GM19467 (cell line): Measurements from ENCODE around the gene ROBO3.
A peak's percentile ranks its signal among the peaks of the same experiment; 100 is the strongest.

Experiments
- ATAC-seq: cut with Tn5 transposase; IDR thresholded peaks from one replicate; pipeline ENCODE4 v1.9.1; 2021; ENCODE audit warnings: mild to moderate bottlenecking, moderate library complexity; ENCODE audit not compliant: unreplicated experiment

The ROBO3 gene

DNA sequence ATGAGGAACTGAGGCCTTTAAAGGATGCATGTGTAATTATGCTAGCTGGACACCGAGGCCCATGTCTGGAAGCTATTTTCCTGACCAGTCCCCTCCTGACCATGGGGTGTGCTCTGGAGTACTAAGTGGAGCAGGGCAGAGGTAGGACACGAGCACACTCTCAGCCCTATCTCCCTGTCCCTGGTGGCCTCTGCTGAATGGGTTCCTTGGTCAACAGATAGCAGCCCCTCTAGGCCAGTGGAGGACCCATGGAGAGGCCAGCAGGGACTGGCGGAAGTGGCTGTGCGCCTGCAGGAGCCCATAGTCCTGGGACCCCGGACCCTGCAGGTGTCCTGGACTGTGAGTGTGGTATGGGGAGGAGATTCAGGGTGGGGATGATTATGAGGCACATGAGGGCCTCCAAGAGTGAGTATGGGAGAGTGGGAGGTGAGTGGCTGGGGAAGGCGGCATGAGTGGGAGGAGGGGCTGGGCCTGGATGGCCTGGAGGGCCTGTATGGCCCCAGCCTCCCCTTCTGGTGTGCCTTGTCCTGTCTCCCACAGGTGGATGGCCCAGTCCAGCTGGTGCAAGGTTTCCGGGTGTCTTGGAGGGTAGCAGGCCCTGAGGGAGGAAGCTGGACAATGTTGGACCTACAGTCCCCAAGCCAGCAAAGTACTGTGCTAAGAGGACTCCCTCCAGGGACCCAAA, 9.5 kb downstream of the ROBO3 start:
- ATAC-seq, result no peak

DNA sequence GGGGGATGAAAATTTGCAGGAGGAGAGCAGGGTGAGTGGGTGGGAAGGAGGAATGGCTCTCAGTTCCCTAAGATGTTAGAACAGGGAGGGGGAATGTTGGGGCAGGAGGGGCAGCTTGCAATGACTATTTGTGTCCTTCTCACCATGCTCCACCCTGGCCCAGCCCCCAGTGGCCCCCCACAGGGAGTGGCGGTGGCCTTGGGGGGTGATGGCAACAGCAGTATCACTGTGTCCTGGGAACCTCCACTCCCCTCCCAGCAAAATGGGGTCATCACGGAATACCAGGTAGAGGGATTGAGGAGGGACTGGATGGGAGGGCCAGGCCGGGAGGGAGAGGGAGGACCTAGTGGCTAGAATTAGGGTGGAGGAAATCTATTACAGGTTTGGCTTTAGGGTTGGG, 10.2 kb downstream of the ROBO3 start:
- no peak for ATAC-seq

DNA sequence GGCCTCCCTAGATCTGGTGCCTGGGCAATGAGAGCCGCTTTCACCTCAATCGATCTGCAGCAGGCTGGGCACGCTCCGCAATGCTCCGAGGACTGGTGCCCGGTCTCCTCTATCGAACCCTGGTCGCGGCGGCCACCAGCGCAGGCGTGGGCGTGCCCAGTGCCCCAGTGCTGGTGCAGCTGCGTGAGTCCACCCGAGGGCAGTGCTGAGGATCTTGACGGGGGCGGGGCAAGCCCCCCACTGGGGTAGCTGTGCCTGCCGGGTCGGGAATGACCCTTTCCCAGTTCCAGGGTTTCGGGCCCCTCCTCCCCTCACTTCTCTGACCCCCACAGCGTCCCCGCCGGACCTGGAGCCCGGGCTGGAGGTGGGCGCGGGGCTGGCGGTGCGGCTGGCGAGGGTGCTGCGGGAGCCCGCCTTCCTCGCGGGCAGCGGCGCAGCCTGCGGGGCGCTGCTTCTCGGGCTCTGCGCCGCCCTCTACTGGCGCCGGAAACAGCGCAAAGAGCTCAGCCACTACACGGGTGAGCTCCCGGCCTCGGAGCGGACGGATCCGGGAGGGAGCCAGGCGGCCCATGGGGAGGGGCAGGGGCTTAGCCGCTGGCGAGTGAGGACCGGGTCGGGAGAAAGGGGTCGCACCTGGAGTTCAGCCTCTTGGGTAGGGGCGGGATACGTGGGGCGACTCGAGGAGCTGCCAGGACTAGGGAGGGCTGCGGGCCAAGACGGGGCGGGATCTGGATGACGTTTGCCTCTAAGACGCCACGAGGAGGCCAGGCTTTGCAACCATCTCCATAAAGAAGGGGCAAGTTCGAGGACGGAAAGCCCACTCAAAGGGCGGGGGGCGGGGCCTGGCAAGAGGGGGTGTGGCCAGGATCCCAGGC, 10.9 kb downstream of the ROBO3 start:
- peak; percentile 94 for ATAC-seq

DNA sequence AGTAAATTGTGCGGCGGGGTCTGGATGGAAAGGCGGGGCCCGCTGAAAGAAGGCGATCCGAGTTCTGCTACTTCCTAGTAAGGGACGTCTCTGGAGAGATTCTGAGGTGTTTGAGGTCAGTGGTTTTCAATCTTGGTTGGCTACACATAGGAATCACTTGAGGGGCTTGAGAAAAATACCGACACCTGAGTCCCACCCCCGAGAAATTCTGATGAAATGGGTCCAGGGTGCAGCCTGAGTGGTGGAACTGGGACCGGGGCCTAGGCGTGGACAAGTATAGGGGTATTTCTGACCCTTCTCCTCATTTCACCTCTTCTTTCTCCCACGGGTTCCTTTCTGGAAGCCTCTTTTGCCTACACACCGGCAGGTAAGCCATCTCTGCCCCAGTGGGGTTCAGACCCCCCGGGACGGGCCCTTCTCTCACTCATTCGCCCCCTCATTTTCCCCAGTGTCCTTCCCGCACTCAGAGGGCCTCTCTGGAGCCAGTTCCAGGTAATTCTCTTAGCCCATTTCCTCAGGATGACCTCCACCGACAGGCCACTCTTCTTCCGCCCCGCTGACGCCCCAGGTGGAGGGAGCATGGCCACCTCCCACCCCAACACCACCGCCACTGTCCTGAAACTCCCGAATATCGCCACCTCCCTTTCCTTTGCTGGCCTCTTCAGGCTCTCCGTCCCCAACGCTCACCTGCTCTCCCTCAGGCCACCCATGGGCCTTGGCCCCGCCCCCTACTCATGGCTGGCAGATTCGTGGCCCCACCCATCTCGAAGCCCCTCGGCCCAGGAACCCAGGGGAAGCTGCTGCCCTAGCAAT, 11.8 kb downstream of the ROBO3 start:
- ATAC-seq, result no peak

DNA sequence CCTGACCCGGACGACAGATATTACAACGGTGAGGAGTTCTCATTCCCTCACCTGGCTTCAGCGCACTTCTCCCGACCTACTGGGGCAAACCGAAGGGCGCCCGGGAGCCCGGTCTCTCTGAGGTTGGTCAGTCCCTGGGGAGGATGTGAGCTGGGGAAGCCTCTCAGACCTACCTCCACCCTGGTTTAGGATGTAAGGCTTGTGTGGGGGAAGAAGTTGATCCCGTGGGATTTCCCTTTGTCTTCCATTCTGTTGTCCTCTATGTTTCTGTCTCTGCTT, 12.3 kb downstream of the ROBO3 start:
- ATAC-seq, result no peak

DNA sequence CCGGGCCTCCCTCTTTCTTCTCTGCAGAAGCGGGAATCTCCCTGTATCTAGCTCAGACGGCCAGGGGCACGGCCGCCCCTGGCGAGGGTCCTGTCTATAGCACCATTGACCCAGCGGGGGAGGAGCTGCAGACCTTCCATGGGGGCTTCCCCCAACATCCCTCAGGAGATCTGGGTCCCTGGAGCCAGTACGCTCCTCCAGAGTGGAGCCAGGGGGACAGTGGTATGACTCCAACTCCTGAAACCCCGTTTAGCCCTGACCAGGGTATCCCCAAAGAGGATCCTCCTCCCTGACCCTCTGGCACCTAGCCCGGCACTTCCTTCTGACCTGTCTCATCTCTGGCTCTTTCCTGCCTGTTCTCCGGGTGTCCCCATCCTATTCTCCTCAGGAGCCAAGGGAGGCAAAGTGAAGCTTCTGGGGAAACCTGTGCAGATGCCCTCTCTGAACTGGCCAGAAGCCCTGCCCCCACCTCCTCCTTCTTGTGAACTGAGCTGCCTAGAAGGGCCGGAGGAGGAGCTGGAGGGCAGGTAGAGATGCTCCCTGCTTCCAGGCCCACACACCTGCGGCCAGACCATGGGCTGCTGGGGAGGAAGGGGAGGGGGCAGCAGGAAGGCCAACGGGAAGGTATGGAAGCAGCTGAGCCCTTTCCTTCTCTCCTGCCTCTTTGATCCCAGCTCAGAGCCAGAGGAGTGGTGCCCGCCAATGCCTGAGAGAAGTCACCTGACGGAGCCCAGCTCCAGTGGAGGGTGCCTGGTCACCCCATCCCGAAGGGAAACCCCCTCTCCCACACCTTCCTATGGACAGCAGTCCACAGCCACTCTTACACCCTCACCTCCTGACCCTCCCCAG, 12.9 kb downstream of the ROBO3 start:
- no peak for ATAC-seq

DNA sequence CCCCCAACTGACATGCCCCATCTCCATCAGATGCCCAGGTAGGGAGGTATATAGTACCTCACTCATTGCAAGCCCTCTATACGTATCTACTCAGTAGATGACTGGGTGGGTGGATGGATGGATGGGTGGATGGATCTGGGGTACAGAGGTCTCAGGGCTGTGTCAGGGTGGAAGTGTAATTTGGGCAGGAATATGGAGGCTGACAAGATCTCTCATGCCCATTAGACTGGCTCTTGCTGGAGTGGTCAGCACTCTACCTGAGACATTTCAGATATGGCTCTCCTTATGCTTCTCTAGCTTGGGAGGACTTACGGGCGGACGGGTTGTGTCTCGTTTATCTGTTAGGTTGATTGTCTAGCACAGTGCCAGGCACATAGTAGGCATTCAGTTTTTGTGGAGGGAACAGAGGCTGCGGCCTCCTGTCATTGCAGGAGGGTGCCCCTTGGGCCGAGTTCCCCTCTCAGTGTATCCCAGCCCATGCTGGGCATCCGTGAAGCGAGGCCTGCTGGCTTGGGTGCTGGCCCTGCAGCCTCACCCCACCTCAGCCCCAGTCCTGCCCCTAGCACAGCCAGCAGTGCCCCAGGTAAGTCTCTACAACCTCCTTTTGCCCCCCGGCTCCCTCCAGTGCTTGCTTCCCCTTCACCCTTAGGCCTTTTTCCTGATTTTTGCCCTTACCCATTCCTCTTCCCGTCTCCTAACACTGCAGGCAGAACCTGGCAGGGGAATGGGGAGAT, 13.7 kb downstream of the ROBO3 start:
- ATAC-seq, result no peak

DNA sequence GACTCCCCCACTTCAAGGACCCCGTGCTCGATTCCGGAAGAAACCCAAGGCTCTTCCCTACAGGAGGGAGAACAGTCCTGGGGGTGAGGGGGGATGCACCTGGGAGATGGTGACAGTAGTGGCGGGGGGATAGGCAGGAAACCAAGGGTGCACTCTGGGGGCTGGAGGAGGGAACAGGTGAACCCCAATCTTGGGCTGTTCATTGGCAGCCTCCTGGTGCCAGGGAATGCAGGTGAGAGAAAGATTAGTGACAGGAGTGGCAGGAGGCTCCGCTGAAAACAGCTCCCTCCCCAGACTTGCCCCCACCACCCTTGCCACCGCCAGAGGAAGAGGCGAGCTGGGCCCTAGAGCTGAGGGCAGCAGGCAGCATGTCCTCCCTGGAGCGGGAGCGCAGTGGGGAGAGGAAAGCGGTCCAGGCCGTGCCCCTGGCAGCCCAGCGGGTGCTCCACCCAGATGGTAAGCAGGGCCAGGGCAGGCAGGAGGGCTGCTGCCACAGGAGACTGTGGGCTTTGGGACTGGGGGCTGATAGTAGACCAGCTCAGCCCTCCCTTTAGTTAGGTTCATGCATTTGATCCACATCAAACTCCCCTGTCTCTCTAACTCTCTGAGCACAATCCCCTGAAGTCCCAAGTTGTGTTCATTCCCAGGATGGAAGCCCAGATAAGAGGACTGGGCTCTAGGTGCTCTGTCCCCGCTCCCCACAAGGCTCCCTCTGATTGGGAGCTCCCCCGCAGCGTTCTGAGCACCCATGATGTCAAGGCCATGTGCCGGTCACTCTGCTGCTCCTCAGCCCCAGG, 14.5 kb downstream of the ROBO3 start:
- ATAC-seq, result no peak

DNA sequence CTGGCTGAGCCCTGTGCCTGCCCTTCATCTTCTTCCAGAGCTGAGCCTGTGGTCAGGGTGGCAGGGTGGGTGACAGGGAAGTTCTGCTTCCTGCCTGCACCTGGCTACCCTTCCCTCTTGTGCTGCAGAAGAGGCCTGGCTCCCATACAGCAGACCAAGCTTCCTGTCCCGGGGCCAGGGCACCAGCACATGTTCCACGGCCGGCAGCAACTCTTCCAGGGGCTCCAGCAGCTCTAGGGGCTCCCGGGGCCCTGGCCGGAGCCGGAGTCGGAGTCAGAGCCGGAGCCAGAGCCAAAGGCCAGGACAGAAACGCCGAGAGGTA, 15.0 kb downstream of the ROBO3 start:
- no peak for ATAC-seq

DNA sequence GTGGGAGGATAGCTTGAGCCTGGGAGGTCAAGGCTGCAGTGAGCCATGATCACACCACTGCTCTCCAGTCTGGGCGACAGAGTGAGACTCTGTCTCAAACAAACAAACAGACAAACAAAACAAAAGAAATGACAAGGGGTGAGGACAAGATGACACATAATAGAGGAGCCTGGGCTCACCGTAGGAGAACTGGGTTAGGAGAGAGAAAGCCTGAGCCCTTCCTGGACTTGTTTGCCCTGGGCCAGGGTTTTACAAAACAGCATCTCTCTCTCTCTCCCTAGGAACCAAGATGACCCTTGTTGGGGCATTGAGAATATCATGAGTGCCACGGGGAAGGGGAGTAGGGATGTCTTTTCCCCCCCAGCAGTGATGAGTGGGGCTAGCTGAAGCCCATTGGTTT, 15.7 kb downstream of the ROBO3 start:
- ATAC-seq, result no peak

DNA sequence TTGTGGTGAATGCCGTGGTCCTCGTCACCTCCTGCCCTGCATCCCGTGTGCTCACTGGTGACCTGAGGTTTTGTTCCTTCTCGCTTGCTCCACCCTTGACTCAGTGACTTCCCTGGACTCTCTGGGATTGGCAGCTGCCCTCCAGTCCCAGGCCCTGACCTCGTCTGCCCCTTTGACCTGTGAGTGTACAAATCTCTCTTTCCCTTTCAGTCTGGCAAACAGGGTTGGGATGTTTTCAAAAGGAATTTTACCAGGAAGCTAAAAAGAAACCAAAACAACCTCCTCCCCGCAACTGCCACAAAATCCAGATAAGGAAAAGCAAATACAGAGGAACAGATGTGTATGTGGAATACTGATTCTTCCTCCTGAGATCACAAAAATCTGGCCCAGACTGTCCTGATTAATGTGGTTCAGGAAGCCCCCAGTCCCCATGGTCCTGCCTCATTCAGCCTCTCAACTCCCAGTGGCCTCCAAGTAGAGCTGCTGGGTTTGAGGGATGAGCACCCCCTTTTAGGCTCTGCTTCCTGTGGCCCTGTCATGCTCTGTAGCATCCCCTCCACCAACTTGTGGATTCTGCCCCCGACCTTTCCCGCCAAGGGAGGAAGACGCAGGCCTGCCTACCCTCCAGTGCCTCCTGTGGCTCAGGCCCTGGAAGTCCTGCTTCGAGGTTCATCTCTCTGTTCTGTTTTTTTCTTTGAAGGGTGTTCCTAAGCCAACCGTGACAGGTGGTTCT, 17.3 kb downstream of the ROBO3 start:
- ATAC-seq, result no peak

DNA sequence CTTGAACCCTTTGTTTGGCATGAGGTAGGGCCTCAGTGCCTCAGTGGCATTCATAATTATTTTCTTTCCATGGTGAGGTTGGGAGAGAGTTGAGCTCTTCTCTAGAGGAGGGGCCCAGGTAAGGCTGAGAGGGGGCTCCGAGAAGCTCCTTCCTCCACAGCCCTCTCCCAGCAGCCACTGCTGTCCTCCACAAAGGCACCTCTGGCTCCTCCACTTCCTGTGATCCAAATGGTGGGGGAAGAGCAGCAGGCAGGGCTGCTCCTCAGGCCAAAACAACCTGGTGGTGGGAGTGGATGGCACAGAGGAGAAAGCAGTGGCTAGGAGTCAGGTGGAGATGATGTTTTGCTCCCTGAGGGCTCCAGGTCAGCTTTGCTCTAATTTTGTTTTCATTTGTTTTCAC, 19.1 kb downstream of the ROBO3 start:
- no peak for ATAC-seq

DNA sequence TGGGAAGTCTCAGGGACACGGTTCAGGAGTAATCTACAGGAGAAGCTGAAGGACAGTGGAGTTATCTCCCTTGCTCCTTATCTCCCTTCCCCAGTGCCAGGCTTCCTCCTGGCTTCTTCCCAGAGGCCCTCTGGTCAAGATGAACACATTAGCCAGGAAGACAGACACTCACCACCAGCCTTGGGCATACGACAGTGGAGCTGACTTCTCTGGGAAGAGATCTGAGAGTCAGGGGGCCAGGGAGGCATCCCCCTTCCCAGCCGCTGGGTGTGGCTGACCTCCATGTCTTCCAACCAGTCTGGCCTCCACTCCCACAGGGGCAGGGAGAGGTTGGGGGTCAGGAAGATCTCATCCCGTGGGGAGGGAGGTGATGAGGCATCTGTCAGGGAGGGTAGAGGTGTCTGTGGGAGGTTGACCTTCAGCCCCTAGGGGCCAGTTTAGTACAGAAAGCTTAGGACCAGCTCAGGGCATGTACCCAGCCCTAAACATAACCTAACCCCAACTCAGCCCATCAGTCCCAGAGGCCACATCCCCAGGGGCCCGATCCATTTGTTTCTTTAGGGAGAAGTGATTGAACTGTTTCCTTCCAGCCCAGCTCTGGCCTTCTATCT, 19.7 kb downstream of the ROBO3 start:
- ATAC-seq, result no peak

DNA sequence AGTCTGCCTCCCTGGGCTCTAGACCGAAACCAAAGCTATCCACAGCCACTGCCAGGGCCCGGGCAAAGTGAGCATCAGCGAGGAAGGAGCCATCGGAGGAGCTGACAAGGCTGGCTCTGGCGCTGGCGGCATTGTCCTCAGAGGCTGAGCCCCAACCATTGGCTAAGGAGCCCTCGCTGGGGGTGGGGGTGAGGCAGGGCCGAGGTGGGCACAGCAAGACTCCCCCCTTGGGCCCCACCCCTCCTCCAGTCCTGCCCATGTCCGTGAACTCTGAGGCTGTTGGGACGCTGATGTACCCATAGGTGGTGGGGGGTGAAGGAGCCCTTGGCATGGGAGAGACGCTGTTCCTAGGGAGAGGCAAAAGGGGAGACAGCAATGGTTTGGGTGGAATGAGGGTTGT, 21.2 kb downstream of the ROBO3 start:
- ATAC-seq, result no peak

DNA sequence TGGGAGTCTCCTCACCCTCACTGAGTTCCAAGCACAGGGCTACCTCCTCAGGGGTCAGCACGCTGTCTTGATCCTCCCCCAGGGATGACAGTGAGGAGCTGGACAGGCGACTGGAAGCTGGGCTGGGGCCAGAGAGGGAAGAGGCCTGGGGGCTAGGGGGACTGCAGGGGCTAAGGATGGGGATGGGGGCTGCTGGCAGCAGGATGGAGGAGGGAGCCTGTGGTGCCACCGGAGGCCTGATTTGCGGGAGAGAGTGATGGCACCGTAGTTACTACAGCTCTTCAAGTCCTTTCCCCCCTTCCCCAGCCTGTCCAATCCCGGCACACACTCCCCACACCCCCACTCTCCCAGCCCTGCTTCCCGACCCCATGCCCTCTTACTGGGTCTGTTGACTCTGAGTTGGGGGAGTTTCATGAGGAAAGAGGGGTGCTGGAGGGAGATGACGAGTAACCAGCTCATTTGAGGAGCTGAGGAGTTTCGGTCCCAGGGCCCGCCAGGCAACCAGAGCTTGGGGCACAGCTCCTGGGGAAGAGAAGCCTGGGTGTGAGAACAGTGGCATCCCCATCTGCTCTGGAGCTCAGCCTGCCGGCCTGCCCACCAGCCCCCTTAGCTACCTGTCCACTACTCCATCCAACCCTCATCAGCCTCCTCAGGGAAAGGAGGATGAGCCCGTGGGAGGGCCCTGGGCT, 21.9 kb downstream of the ROBO3 start:
- ATAC-seq, result no peak

DNA sequence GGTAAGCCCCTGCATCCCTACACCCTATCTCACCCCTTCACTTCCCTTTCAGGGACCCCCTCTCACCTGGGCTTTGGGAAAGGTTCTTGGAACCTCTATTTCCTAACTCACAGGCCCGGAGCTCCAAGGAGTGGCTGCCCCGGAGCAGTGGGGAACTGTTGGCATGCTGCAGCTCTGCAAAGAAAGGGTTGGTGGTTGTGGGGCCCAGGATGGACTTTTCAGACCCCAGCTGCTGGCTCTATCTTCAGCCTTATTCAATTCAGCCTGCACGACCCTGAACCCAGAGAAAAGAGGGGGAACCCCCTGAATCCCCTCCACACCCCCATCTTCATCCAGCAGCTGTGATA, 22.4 kb downstream of the ROBO3 start:
- no peak for ATAC-seq

DNA sequence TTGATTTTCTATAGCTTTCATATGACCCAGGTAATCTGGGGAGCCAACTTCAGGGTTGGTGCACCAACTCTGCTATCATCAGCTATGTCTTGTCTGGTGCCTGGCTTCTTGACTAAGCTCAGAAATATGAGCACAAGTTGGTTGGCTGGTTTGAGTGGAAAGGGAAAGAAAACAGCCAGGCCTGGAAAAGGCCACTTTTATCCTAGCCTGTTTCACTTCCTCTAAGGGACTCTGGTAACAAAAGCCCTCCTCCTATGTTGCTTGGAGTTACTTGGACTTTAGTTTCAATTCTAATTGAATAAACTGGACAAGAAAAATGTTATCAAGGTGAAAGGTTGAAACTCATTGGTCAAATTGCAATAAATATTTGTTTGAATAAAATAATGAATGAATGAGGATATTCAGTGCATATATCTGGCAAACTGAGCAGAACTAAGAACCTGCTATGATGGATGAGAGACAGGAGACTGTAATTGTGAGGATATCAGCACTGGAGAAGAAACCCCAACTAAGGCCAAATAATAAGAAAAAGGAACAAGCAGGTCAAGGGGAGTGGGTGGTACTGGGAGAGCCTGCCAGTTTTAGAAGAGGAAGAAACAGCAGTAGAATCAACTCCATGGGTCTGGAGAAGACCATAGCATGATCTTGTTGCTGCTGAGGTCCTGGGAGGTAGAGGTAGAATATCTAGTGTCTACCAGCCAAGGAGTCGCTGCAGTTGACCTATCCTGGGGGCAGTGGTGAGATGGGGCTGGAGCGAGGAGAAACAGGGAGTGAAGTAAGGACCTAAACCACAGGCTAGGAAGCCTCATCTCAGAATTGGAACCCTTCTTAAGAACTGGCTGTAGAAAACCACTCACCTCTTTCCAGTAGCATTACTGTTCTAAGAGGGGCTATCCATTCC, 24.2 kb downstream of the ROBO3 start:
- no peak for ATAC-seq
